HEK293 (cell line): ENCODE results near the gene ELAVL1.

Experiments used
- CTCF ChIA-PET: fragments of 350-600 bp; formaldehyde crosslinking; extraction: SDS; loops from one replicate; lab custom pipeline; 2021; ENCODE audit warnings: antibody characterized with exemption; lab: Yijun Ruan, JAX
- POLR2A ChIA-PET: fragments of 300-600 bp; formaldehyde crosslinking; extraction: SDS; loops from one replicate; lab custom pipeline; 2020; ENCODE audit warnings: antibody characterized with exemption, inconsistent platforms; lab: Yijun Ruan, JAX
- H3K27ac ChIP-seq: fragments of 200-500 bp; sonication (Bioruptor generic); 2 replicates; pipeline ENCODE4 v1.5.1; 2014; ENCODE audit warnings: low read depth, low read length, control low read depth, inconsistent platforms; ENCODE audit errors: extremely low read depth
- H3K36me3 ChIP-seq, 2 experiments: fragments of 200-500 bp in 1 of 2; sonication (Bioruptor generic) in 1 of 2; 1 replicate in 1 of 2; 2 replicates in 1 of 2; pipeline ENCODE4 v1.5.1; 2014 to 2017; ENCODE audit warnings: inconsistent platforms in 2 of 2, low read length in 2 of 2; ENCODE audit not compliant: control insufficient read depth in 2 of 2, insufficient read depth in 1 of 2
- H3K4me1 ChIP-seq: fragments of 200-500 bp; sonication (Bioruptor generic); 2 replicates; pipeline ENCODE4 v1.5.1; 2014; ENCODE audit warnings: mild to moderate bottlenecking, low read length, inconsistent platforms; ENCODE audit not compliant: control insufficient read depth, insufficient read depth
- H3K4me3 ChIP-seq: 2 replicates; pipeline ENCODE4 v1.5.1; 2011; ENCODE audit warnings: low read depth, mild to moderate bottlenecking, control low read depth, low read length, moderate library complexity
- H3K9me3 ChIP-seq: fragments of 200-500 bp; sonication (Bioruptor generic); 2 replicates; pipeline ENCODE4 v1.5.1; 2014; ENCODE audit warnings: low read depth, low read length, inconsistent platforms; ENCODE audit not compliant: control insufficient read depth, insufficient read depth
- GFI1B ChIP-seq: fragments of 450-650 bp; formaldehyde crosslinking; IDR thresholded peaks from 2 replicates; pipeline ENCODE4 v1.5.1; 2016; ENCODE audit warnings: missing biosample characterization, missing genetic modification characterization
- GLIS1 ChIP-seq: fragments of 450-650 bp; formaldehyde crosslinking; IDR thresholded peaks from 2 replicates; pipeline ENCODE4 v1.5.1; 2016; ENCODE audit warnings: missing biosample characterization, missing genetic modification characterization
- GLIS2 ChIP-seq: fragments of 450-650 bp; formaldehyde crosslinking; IDR thresholded peaks from 2 replicates; pipeline ENCODE4 v1.5.1; 2016; ENCODE audit warnings: missing biosample characterization, missing genetic modification characterization
- IKZF3 ChIP-seq: fragments of 450-650 bp; IDR thresholded peaks from 2 replicates; pipeline ENCODE4 v1.5.0; 2018; ENCODE audit warnings: missing biosample characterization, mild to moderate bottlenecking, missing genetic modification characterization, moderate library complexity
- ZFP37 ChIP-seq: fragments of 450-650 bp; formaldehyde crosslinking; IDR thresholded peaks from 2 replicates; pipeline ENCODE4 v1.5.1; 2016; ENCODE audit warnings: missing biosample characterization, missing genetic modification characterization
- ZFP41 ChIP-seq: fragments of 450-650 bp; formaldehyde crosslinking; IDR thresholded peaks from 2 replicates; pipeline ENCODE4 v1.5.1; 2016; ENCODE audit warnings: missing biosample characterization, missing genetic modification characterization, borderline replicate concordance
- ZNF544 ChIP-seq: fragments of 450-650 bp; formaldehyde crosslinking; IDR thresholded peaks from 2 replicates; pipeline ENCODE4 v1.5.0; 2017; ENCODE audit warnings: missing biosample characterization, missing genetic modification characterization
- ZNF585B ChIP-seq: fragments of 450-650 bp; formaldehyde crosslinking; IDR thresholded peaks from 2 replicates; pipeline ENCODE4 v1.5.1; 2016; ENCODE audit warnings: missing biosample characterization, missing genetic modification characterization
- ZNF600 ChIP-seq: fragments of 450-650 bp; formaldehyde crosslinking; IDR thresholded peaks from 2 replicates; pipeline ENCODE4 v1.5.1; 2016; ENCODE audit warnings: missing biosample characterization, missing genetic modification characterization
- ZNF654 ChIP-seq: fragments of 450-650 bp; formaldehyde crosslinking; IDR thresholded peaks from 2 replicates; pipeline ENCODE4 v1.5.1; 2016; ENCODE audit warnings: low read depth, missing biosample characterization, missing genetic modification characterization
- ZNF660 ChIP-seq: fragments of 450-650 bp; IDR thresholded peaks from 2 replicates; pipeline ENCODE4 v1.5.1; 2018; ENCODE audit warnings: missing biosample characterization, mild to moderate bottlenecking, missing genetic modification characterization
- ZNF670 ChIP-seq: fragments of 450-650 bp; formaldehyde crosslinking; IDR thresholded peaks from 2 replicates; pipeline ENCODE4 v1.5.1; 2016; ENCODE audit warnings: missing biosample characterization, missing genetic modification characterization, low read depth
- TF ChIP-seq, protein P1 (sequence below): fragments of 450-650 bp; formaldehyde crosslinking; IDR thresholded peaks from 2 replicates; pipeline ENCODE4 v1.5.1; 2016; ENCODE audit warnings: missing biosample characterization, missing genetic modification characterization
- TF ChIP-seq, protein P2 (sequence below): fragments of 450-650 bp; formaldehyde crosslinking; conservative IDR thresholded peaks from 2 replicates; pipeline ENCODE4 v1.5.1; 2016; ENCODE audit warnings: low read depth, missing biosample characterization, missing genetic modification characterization
- TF ChIP-seq, protein P3 (sequence below): fragments of 450-650 bp; formaldehyde crosslinking; IDR thresholded peaks from 2 replicates; pipeline ENCODE4 v1.5.1; 2017; ENCODE audit warnings: missing biosample characterization, missing genetic modification characterization

Gene ELAVL1

DNA sequence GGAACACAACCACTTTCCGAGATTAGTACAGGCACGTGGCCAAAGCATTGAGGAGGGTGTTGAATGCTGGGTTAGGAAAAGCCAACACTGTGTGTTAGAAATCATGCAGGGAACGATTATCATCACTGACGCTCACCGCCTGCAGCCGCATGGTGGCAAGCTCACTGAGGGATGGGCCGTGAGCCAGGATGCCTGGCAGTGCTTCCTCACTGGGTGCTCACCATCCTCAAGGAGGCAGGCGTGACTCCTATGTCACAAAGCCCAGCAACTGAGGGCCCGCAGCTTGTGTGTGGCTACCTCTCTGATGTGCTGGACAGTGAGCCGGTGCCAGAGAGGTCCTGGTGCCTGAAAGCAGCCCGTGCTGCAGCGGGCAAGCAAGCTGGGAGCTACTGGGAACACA is 31.6 kb downstream of the ELAVL1 start:
- Histone ChIP-seq H3K27ac (no peak overlapping the region), H3K4me3 (no peak overlapping the region), H3K9me3 (no peaks in the 10 kb centered on the region), H3K36me3 (peaks cover 18 to 86% of the 10 kb centered on the region in 2 experiments; a peak in 2 of 3 replicates), H3K4me1 (no peaks in the 10 kb centered on the region)
- POLR2A ChIA-PET, result interaction anchor here (0.6 to 1.5 kb wide), 2 partner anchors 29 to 207 kb away, joined by 3 read pairs; no protein-coding TSS in a partner anchor
- CTCF ChIA-PET, result interaction anchor here (1.1 kb wide), 1 partner anchor 28 kb away, joined by 4 read pairs; no protein-coding TSS in a partner anchor
- TF ChIP-seq ZNF670 (tag by site-specific recombination), result no peak

DNA sequence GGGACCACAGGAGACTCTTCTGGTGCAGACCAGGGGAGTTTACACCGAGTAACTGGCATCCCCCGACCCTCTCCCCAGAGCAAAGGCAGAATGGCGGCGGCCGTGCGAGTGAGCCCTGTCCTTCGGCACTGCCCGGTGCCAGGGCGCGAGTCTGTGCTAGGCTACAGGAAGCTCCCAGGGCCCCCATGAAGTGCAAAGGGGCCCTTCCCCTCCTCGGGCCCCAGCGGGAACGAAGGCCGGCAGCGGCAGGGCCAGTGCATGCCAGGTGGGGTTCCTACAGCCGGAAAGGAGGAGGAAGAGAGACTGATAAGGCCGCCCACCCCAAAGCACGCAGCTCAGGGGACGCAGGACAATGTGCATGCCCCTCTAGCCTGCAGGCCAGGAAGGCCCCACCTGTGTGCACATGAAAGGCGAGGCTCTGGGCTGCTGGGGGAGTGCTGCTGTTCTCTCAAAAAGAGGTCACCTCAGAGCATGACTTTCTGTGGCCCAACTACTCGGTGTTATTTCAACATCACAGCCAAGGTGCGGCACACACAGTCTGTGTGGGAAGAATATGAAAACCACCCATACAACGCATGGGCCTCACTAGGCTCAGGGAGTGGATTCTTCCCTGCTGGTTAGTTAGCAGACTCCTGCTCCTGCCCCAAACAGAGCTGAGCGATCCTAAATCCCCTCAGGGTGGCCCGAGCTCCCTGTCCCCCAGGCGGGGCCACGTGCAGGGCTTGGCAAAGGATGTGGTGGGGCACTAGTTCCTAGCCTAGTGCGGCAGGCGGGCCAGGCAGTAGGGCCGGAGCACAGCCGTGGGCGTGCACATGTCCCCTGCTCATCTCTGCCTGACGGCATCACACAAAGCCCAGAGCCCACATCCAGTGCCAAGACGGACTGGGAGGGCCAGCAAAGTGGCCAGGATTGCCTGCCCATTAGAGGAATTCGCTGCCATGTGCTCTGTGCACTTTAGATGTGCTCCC is 33.6 kb downstream of the ELAVL1 start:
- POLR2A ChIA-PET, result interaction anchor here (0.8 to 2.2 kb wide), 2 partner anchors 28 to 31 kb away, joined by 4 to 10 read pairs; partner anchors contain the start of gene TIMM44
- TF ChIP-seq ZFP41 (tag by site-specific recombination) (no peak), ZNF600 (peak; percentile 47)
- TF ChIP-seq, all 188 proteins: peak for 1
- Histone ChIP-seq H3K36me3 (peaks cover 23 to 86% of the 10 kb centered on the region in 2 experiments; a peak in 2 of 3 replicates), H3K9me3 (no peaks in the 10 kb centered on the region), H3K4me1 (no peaks in the 10 kb centered on the region), H3K27ac (no peak overlapping the region), H3K4me3 (no peak overlapping the region)
- CTCF ChIA-PET, result interaction anchor here (0.7 to 2.7 kb wide), 9 partner anchors 11 to 282 kb away, joined by 3 to 17 read pairs (median 5); partner anchors contain the start of gene TIMM44

DNA sequence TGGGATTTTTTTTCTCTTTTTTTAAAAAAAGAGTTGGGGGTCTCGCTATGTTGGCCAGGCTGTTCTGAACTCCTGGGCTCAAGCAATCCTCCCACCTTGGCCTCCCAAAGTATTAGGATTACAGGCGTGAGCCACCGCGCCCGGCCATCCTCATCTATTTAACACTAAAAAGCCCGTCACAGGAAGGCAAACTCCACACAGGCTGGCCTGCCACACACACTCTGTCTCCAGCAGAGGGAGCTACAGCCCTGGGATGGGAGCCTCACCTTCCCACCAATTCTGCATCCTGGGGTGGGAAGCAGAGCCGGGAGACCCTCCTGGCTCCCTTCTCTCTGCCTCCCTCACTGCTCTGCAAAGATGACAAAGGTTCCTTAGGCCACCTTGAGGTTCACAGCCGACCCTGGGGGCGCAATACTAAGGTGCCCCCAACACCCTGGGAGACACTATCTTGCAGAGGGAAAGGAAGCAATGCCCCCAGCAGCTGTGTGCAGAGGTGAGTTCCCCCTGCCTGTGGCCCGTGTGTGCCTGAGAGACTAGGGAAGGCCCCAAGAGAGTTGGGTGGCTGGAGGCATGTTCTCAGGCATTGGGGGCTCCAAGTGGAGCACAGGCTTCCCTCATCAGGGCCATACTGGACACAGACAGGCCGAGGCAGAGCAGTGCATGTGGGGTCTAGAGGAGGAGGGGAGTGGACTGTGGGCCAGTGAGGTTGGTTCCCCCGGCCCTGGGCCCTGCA is 34.6 kb downstream of the ELAVL1 start:
- Histone ChIP-seq H3K4me1 (no peaks in the 10 kb centered on the region), H3K4me3 (no peak overlapping the region), H3K36me3 (peaks cover 32 to 90% of the 10 kb centered on the region in 2 experiments; a peak in 2 of 3 replicates), H3K9me3 (no peaks in the 10 kb centered on the region), H3K27ac (no peak overlapping the region)
- ChIA-PET CTCF (interaction anchor here (0.6 to 2.7 kb wide), 23 partner anchors 9 to 791 kb away, joined by 3 to 18 read pairs (median 4); partner anchors contain the start of genes ELAVL1 and TIMM44), POLR2A (interaction anchor here (0.8 to 2.2 kb wide), 2 partner anchors 27 to 31 kb away, joined by 4 to 10 read pairs; partner anchors contain the start of gene TIMM44)
- TF ChIP-seq, protein P1, sequence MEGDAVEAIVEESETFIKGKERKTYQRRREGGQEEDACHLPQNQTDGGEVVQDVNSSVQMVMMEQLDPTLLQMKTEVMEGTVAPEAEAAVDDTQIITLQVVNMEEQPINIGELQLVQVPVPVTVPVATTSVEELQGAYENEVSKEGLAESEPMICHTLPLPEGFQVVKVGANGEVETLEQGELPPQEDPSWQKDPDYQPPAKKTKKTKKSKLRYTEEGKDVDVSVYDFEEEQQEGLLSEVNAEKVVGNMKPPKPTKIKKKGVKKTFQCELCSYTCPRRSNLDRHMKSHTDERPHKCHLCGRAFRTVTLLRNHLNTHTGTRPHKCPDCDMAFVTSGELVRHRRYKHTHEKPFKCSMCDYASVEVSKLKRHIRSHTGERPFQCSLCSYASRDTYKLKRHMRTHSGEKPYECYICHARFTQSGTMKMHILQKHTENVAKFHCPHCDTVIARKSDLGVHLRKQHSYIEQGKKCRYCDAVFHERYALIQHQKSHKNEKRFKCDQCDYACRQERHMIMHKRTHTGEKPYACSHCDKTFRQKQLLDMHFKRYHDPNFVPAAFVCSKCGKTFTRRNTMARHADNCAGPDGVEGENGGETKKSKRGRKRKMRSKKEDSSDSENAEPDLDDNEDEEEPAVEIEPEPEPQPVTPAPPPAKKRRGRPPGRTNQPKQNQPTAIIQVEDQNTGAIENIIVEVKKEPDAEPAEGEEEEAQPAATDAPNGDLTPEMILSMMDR (tag by site-specific recombination), result peak; percentile 68
- TF ChIP-seq ZNF660 (tag by site-specific recombination), result 0 out of 2 replicates have a peak, but pooled peaks have one; percentile 26
- TF ChIP-seq IKZF3 (tag by site-specific recombination), result 0 out of 2 replicates have a peak, but pooled peaks have one; percentile 39
- TF ChIP-seq GFI1B (tag by site-specific recombination), result no peak
- TF ChIP-seq, protein P2, sequence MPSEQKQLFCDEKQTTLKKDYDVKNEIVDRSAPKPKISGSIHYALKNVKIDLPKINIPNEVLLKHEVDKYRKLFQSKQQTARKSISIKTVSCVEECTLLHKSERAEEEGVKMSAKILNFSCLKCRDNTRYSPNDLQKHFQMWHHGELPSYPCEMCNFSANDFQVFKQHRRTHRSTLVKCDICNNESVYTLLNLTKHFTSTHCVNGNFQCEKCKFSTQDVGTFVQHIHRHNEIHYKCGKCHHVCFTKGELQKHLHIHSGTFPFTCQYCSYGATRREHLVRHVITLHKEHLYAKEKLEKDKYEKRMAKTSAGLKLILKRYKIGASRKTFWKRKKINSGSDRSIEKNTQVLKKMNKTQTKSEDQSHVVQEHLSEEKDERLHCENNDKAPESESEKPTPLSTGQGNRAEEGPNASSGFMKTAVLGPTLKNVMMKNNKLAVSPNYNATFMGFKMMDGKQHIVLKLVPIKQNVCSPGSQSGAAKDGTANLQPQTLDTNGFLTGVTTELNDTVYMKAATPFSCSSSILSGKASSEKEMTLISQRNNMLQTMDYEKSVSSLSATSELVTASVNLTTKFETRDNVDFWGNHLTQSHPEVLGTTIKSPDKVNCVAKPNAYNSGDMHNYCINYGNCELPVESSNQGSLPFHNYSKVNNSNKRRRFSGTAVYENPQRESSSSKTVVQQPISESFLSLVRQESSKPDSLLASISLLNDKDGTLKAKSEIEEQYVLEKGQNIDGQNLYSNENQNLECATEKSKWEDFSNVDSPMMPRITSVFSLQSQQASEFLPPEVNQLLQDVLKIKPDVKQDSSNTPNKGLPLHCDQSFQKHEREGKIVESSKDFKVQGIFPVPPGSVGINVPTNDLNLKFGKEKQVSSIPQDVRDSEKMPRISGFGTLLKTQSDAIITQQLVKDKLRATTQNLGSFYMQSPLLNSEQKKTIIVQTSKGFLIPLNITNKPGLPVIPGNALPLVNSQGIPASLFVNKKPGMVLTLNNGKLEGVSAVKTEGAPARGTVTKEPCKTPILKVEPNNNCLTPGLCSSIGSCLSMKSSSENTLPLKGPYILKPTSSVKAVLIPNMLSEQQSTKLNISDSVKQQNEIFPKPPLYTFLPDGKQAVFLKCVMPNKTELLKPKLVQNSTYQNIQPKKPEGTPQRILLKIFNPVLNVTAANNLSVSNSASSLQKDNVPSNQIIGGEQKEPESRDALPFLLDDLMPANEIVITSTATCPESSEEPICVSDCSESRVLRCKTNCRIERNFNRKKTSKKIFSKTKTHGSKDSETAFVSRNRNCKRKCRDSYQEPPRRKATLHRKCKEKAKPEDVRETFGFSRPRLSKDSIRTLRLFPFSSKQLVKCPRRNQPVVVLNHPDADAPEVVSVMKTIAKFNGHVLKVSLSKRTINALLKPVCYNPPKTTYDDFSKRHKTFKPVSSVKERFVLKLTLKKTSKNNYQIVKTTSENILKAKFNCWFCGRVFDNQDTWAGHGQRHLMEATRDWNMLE (tag by site-specific recombination), result no peak
- TF ChIP-seq ZNF544 (tag by site-specific recombination), result no peak
- peak; percentile 51 for TF ChIP-seq GLIS2 (tag by site-specific recombination)
- no peak for TF ChIP-seq ZFP37 (tag by site-specific recombination)
- TF ChIP-seq, protein P3, sequence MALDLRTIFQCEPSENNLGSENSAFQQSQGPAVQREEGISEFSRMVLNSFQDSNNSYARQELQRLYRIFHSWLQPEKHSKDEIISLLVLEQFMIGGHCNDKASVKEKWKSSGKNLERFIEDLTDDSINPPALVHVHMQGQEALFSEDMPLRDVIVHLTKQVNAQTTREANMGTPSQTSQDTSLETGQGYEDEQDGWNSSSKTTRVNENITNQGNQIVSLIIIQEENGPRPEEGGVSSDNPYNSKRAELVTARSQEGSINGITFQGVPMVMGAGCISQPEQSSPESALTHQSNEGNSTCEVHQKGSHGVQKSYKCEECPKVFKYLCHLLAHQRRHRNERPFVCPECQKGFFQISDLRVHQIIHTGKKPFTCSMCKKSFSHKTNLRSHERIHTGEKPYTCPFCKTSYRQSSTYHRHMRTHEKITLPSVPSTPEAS (tag by site-specific recombination), result no peak
- peak; percentile 81 for TF ChIP-seq GLIS1 (tag by site-specific recombination)
- no peak for TF ChIP-seq ZNF585B (tag by site-specific recombination)
- peak; percentile 67 for TF ChIP-seq ZNF654
